GM20431 (cell line): ENCODE measurements around the gene MORN5.

Source experiments
- in situ Hi-C: fragments of 300-500 bp; cut with MseI, MboI; formaldehyde crosslinking; loops from one replicate; pipeline ENCODE4 v1.15.0; 2020; ENCODE audit warnings: low sequenced_read_pairs; ENCODE audit not compliant: unreplicated experiment

The MORN5 gene

DNA sequence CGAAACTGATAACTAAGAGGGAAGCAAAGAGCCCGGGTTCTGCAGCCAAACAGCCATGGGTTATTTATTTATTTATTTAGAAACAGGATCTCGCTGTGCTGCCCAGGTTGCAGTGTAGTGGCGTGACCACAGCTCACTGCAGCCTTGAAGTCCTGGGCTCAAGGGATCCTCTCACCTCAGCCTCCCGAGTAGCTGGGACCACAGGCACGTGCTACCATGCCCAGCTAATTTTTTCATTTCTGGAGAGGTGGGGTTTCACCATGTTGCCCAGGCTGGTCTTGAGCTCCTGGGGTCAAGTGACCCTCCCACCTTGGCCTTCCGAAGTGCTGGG, 24.2 kb upstream of the MORN5 start:
- in situ Hi-C loops = loop anchor here (25.0 kb wide), 1 partner anchor 677 kb away; the partner anchor contains the start of gene OR1K1

DNA sequence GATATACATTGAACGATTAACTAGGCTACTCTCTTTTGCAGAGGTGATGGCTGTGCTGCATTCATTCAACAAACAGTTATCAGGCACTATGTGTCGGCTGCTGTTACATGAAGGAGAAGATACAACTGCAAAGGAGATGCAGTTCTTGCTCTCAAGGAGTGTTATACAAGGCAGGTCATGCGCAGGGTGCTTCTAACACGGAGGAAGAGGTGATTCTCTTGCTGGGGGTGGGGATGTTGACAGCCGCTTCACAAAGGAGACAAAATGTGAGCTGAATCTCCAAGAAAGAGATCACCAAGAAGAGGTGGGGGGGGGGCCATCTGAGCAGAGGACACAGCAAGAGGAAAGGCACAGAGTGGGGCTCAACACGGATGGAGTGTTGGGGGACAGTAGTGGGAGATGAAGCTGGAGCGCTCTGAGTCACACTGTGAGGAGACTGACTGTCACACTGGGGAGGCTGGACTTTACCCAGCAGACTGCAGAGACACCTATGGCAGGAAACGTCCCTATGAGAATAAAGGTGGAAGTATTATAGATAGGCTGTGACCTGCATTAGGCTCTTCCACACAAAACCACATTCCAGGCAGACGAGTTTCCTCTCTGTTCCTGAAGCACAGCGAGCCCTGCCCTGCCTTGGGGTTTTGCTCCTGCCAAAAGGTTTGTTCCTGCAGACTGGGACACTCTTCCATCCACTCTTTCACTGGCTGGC, 21.0 kb upstream of the MORN5 start:
- in situ Hi-C loops = loop anchor here (25.0 kb wide), 1 partner anchor 674 kb away; the partner anchor contains the start of gene OR1K1

DNA sequence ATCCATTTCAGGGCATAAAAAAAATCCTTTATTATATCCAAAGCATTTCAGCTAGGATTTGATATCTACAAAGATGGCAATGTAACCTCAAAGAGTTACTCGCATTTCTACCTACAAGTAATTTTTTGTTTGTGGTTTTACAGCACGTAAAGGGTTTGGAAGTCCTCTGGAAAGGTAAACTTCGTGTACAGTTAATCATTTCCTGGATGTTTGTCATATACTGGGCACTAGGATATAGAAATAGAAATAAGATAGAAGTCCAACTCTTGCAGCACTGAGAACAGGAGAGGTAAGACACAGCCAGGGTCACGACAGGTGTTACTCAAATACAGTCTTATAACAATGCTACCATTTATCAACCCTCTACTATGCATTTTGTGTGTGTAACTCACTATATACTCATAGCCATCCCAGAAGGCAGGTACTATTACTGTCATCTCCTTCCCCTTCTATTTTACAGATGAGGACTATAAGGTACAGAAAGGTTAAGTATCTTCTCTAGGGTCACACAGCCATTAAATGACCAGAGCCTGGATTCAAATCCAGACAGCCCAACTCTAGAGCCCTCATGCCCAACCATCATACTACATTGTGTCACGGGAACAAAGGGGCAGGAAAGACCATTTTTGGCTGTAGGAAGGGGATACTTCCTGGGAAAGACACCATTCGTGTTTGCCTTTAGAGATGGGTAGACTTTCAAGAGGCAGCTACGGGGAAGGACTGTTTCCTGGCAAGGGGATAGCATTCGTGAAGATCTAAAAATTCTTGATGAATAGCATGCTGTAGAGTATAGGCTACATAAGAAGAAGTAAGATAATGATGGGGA, 19.1 kb upstream of the MORN5 start:
- in situ Hi-C loops = loop anchor here (25.0 kb wide), 1 partner anchor 672 kb away; the partner anchor contains the start of gene OR1K1

DNA sequence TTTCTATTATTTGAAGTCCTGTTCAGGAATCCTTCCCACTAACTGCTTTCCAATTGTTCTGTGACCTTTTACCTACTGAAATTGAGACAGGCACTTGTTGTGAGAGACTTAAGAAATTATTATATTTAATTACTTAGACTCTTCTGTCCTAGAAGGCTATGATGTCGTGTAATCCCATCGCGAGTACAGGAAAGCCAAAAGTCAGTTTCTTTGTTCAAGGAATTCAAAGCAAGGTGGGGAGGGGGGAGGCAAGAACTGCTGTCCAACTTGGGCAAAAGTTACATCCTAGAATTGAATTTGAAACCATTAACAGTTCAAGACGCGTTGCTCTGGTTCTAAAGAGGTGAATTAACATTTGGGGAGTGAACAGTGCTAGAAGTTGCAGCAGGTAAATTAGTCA, 18.0 kb upstream of the MORN5 start:
- in situ Hi-C loops = loop anchor here (25.0 kb wide), 1 partner anchor 671 kb away; the partner anchor contains the start of gene OR1K1

DNA sequence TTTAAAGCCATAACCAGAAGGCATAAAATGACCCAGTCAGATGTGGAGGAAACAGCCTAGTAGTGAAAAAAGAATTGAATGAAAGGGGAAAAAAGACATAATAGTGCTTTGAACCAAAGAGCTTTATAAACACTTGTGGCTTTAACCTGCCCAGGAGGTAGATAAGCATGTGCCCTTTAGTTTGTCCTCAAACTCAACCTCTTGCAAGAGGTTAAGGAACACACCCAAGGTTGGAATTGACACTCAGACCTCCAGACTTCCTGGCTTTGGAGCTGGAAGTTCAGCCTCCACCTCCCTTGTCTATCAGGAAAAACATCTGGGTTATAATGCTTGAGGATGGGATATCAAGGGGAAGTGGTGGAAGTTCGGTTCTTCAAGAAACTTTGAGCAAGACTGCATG, 16.4 kb upstream of the MORN5 start:
- in situ Hi-C loops = loop anchor here (25.0 kb wide), 1 partner anchor 669 kb away; the partner anchor contains the start of gene OR1K1

DNA sequence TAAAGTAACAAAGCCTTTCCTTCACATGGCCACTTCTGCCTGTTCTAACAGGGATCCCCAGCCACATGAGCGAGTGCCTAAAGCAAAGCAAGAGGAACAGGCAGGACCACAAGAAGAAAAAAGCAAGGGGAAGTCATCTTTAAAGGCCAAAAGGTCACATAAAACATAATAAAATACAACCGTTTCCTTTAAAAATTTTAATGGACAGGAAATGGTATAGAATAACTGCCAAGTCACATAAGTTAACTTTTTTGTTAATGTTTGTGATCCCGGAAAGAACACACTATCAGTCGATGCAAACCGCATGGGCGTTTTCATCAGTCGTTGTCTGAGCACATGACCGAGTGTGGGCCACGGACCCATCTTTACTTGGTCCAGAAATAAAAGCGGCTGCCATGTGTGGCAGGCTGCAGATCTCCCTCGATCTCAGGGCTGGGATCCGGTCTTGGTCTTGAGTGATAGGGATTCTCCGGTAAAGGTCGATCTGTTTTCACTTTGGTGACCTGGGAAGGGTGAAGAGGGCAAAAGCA, 15.8 kb upstream of the MORN5 start:
- in situ Hi-C loops = loop anchor here (25.0 kb wide), 1 partner anchor 668 kb away; the partner anchor contains the start of gene OR1K1

DNA sequence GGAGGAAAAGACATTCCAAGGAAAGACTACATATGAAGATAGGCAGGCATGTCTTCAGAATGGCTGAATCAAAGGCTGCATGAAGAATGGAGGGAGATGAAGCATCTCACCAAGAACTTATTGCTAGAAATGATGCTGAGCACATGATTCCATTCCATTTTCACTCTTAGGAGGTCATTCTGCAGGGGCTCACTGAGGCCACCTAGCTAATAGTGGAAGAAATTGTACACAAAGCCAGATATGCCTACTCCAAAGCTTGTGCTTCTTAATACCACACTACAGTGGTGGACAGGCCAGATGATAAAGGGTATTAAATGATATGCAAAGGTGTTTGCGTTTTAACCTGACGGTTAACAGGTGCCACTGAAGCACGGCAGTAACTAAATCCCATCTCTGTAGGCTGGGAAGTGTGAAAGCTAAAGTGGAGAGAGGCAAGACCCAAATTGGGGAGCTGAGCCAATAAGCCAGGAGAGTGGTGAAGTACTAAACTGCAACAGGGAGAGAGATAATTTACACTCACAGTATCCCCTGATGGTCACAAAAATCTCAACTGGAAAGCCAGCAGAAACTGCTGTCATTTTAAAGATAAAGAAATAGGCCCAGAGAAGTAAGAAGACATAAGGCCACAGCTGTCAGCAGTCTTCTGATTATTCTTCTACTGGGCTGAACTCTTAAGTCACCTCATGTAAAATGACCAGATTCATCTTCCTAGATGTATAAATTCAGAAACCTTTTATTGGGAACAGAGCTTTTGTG, 14.7 kb upstream of the MORN5 start:
- in situ Hi-C loops = loop anchor here (25.0 kb wide), 1 partner anchor 667 kb away; the partner anchor contains the start of gene OR1K1

DNA sequence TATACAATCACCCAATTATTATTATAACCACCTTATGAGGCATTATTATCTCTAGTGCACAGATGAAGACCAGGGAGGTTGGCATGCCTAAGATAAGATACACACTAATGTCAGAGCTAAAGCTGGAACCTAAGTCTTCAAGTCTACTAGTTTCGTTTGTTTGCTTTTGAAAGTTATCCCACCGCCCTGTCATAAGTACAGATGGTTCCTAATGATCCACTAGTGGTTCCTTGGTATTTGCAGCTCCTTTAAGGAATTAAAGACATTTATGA, 14.2 kb upstream of the MORN5 start:
- in situ Hi-C loops = loop anchor here (25.0 kb wide), 1 partner anchor 667 kb away; the partner anchor contains the start of gene OR1K1

DNA sequence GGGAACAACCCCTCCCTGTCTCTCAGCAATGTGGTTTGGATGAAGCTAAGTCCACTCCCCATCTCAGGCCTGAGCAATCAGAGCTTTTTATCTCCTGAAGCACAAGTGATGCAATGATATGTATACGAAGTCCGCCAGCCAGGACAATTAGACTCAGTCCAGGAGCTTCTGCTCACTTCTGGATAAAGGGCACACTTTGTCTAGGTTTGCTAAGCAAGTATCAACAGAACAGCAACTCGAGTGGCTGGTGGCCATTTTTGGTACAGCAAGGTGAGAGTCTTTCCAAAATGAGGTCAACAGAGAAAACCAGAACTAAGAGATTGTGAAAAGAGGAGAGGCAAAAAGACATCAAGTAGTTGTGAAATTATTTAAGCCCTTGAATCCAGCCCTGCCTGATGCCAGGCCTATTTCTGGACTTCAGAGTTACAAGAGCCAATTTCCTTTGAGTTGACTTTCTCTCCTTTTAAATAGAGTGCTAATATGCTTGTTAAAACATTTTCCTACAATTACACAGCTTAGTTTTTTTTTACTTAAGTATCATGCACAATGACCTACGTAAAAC, 8.4 kb upstream of the MORN5 start:
- in situ Hi-C loops = no loop called here

DNA sequence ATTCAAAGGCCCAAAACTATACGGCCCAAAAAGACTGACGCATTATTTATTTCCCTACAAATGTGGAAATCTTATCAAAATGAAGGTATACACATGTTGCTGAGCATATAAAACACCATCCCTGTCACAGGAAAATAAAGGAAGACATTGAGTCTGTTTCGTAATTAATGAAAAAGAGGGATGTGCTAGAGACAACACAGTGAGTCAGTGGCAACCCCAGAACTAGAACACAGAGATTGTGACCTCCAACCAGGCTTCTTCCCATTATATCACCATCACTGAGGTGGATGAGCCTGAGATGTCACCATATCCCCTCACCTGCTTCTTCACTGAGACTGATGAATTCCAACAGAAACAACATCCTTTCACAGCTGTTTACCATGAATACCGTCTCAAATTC, 3.9 kb upstream of the MORN5 start:
- in situ Hi-C loops = no loop called here

DNA sequence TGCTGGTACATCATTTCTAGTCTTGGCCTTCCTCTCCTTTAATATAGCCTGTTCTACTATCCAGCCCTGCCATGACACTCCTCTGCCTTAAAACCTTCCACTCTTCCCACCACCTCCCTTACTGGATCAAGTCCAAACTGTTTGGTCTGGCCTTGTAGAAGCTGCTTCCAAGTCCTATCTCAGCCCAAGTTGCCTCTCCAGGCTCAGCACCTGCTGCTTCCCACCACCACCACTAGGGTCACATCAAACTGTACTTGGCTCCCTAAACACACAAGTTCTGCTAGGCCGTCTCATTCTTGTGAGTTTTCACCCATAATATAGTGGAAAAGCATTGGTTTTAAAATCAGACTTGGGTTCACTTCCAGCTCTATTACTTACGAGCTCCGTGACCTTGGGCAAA, 1.5 kb upstream of the MORN5 start:
- in situ Hi-C loops = no loop called here

DNA sequence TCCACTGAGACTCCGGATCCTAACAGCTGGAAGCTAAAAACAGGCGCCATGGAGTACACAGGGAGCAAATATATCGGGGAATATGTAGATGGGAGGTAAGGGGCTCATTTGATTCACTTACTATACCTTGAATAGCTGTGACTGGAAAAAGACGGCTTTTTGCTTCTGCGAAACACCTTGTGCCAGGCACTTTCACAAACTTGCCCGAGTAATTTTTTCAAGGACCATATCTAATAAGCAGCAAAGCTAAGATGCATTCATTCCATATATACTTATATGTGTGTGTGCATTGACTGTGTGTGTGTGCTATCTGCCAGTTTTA, 178 bp downstream of the MORN5 start:
- in situ Hi-C loops = no loop called here

DNA sequence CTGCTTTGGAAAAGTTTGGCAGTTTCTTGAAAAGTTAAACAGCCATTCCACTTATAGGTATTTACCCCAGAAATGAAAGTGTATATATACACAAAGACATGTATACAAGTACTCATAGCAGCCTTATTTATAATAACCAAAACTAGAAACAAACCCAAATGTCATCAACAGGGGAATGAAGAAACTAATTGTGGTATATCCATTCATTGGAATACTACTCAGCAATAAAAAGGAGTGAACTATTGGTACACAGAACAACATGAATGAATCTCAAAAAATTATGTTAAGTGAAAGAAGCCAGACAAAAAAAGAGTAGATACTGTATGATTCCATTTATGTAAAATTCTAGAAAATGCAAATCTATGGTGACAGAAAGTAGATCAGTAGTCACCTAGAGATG, 2.7 kb downstream of the MORN5 start:
- in situ Hi-C loops = no loop called here

DNA sequence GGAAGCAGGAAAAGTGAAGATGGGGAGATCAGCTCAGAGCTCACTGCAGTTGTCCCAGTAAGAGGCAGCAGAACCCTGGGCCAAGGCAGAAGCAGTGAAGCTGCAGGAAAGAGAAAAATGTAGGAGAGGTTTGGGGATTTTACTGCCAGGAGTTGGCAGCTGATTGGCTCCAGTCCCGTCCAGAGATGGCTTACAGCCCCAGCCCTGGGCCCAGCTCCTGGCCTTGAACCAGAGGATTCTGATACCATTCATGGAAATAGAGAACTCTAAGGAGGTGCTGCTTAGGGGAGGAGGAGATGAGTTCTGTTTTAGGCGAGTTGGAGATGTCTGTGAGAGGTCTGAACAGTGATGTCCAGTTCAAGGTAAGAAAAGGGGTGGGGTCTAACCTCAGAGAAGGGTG, 4.6 kb downstream of the MORN5 start:
- in situ Hi-C loops = no loop called here

DNA sequence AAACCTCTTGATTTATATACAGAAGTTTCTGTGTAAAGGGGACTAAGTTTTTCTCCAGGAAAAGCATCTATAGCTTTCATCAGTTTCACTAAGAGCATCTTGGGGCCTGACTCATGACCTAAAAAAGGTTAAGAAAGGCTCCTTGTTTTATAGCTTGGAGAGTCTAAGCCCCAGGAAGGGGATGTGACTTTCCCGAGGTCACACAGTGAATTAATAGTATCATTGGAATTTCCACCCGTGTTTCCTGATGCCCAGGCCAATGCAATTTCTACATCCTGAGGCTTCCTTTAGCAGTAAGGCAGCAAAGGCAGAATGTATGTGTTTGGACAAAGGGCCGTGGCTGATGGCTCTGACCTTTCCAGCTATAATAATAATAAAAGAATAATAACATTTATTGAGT, 8.6 kb downstream of the MORN5 start:
- in situ Hi-C loops = no loop called here

DNA sequence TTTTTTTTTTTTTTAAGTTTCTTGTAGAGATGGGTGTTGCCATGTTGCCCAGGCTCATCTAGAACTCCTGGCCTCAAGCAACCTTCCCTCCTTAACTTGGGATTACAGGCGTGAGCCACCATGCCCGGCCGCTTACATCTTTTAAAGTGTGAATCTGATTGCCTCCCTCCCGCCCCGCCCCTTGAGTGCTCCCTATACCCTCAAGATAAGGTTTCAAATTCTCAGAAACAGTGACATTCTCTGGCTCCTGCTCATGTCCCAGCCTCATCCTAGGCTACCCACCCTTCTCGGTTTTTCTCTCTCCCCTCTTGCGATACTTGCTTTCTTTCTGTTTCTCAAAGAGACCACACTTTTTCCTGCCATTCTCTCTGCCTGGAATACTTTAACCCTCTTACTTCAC, 12.4 kb downstream of the MORN5 start:
- in situ Hi-C loops = no loop called here

DNA sequence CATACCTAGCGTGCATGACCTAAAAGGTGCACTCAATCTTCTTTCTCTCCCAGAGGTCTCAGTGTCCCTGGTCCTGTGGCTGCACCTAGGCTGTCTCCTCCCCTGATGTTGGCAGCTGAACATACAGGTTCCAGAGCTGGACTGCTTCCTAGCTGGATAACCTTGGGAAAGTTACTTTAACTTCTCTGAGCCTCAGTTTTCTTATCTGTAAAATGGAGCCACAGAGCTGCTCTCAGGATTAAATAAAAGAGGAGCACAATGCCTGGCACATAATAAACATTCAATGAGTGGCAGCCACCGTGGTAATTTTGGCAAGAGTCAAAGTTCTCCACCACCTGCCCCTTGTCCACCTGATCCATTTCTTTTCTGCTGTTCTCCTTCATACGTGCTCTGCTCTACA, 14.0 kb downstream of the MORN5 start:
- in situ Hi-C loops = no loop called here

DNA sequence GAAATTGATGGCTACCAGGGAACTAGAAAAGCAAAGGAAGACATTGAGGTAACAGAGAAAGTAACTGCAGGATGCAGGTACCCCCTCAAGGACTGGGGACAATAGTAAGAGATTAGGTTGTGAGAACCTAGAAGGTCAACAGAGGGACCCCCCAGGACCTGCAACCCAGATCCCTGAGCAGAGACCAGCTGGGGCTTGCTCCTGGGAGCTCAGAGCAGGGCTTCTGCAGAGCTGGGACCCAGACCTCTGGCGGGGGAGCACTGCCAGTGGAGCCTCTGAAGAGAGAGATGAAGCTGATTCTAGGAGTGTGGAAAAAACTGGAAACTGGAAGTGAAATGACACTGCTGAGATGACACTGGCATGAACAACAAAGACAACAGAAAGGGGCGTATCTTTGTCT, 17.2 kb downstream of the MORN5 start:
- in situ Hi-C loops = no loop called here

DNA sequence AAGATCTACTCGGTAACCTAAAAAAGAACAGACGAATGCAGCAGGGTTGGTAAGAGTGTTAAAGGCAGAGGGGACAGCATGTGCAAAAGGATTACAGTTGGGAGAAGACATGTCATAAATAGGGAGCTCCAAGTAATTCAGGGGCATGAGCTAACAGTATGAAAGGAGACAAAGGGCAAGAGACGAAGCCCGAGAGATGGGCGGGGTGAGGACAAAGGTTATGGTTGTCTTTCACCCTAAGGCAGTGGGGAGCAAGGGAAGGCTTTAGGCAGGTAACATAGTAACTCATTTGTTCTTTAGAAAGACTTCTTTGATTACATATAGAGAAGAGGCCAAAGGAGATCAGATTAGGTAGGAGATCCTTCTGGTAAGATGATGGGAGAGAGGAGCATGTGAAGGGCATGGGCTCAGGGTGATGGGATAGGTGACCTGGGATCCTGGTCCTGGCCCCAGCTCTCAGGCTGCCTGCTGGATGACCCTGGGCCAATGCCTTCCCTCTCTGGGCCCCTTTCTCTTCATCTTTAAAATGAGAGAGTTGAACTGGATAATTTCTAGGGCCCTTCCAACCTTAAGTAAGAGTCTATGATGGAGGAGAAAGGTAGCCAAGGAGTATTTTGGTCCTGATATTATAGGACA, 19.5 kb downstream of the MORN5 start:
- in situ Hi-C loops = no loop called here

DNA sequence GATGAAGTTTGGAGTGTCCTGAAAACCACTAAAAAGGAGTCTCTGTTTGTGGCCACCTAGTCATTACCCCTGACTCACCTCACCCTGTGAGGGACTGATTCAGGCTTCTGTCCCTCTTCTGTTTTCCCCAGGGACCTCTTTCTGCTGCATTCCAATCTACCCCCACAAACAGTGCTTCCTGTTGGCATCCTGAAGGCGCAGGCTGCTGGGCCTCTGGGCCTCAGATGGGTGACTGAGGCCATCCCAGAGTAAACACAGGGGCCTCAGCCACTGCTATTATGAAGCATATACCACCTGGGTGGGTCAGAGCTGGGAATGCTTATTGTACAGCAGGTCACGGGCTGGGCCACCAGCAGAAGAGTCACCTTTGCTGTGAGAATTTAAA, 20.0 kb downstream of the MORN5 start:
- in situ Hi-C loops = no loop called here
